K562 treated with DMSO at 1 percent for 4 hours (cell line): ENCODE results near the gene SLN. TPM values are rescaled to one million over a fixed set of nuclear protein-coding genes. Genes with fewer than 3 reads are reported as not detected.

Source experiments
- total RNA-seq: library from RNA; unstranded; fragments of 300-600 nt; gene quantifications from 2 replicates; pipeline ENCODE4 v1.2.3, GENCODE V29; 2022; ENCODE audit not compliant: insufficient read depth

The SLN gene
- total RNA-seq: not detected in 2 replicates

DNA sequence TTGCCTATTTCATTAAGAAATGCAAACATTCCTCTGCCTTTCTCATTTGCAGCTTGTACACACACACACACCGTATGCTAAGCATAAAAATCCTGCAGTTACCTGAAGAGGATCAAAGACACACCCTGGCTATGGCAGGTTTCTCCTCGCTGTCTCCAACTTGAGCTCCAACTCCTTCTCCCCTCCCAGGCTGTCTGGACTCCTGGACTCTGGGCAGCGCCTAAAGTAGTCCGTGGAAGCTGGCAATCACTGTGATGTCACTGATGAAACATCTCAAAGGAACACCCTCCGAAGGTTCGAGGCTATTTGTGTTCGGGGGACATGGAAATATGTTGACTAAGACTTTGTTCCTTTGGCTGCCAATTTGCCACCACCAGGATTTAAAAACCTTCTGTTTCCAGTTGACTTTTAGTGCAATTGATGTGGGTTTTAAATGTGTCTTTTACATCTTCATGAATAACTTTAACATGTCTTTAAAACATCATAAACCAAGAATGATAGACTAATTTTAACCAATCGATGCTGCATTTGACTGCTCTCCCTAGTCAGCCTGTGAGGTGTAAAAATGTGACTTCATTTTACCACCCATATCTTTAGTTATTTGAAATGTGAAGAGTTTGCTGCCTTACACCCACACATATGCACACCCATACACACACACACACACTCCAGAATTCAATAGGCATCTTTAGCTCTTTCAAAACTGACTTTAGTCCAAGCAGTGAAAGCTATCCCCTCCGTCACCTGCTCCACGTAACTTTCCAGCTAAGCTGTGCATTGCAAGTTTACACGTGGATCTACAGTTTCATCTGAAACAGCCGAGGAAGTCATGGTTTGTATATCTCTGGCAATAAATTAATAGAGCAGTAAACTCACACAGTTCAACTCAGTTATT, at the start of gene SLN:
Gene SLN, minus strand, starts transcription at position 196 of the 895 bp plus-strand sequence.

Other genes with a start within 250 kb of the SLN start
- gene ALKBH8, start 146.3 kb downstream of the SLN start, total RNA-seq: 4.1 and 5.5 TPM in 2 replicates
- not detected in 2 replicates for gene ELMOD1, start 120.9 kb downstream of the SLN start, total RNA-seq
- gene SLC35F2, start 146.7 kb upstream of the SLN start, total RNA-seq: 11.6 and 14.2 TPM in 2 replicates
- gene RAB39A, start 216.4 kb upstream of the SLN start, total RNA-seq: not detected in 2 replicates